HEK293 (cell line): ENCODE data around the gene DDX27.

ENCODE experiments used
- CTCF ChIA-PET: fragments of 350-600 bp; formaldehyde crosslinking; extraction: SDS; loops from one replicate; lab custom pipeline; 2021; ENCODE audit warnings: antibody characterized with exemption; lab: Yijun Ruan, JAX
- POLR2A ChIA-PET: fragments of 300-600 bp; formaldehyde crosslinking; extraction: SDS; loops from one replicate; lab custom pipeline; 2020; ENCODE audit warnings: antibody characterized with exemption, inconsistent platforms; lab: Yijun Ruan, JAX
- H3K27ac ChIP-seq: fragments of 200-500 bp; sonication (Bioruptor generic); 2 replicates; pipeline ENCODE4 v1.5.1; 2014; ENCODE audit warnings: low read depth, low read length, control low read depth, inconsistent platforms; ENCODE audit errors: extremely low read depth
- H3K36me3 ChIP-seq, 2 experiments: fragments of 200-500 bp in 1 of 2; sonication (Bioruptor generic) in 1 of 2; 1 replicate in 1 of 2; 2 replicates in 1 of 2; pipeline ENCODE4 v1.5.1; 2014 to 2017; ENCODE audit warnings: inconsistent platforms in 2 of 2, low read length in 2 of 2; ENCODE audit not compliant: control insufficient read depth in 2 of 2, insufficient read depth in 1 of 2
- H3K4me1 ChIP-seq: fragments of 200-500 bp; sonication (Bioruptor generic); 2 replicates; pipeline ENCODE4 v1.5.1; 2014; ENCODE audit warnings: mild to moderate bottlenecking, low read length, inconsistent platforms; ENCODE audit not compliant: control insufficient read depth, insufficient read depth
- H3K4me3 ChIP-seq: 2 replicates; pipeline ENCODE4 v1.5.1; 2011; ENCODE audit warnings: low read depth, mild to moderate bottlenecking, control low read depth, low read length, moderate library complexity
- H3K9me3 ChIP-seq: fragments of 200-500 bp; sonication (Bioruptor generic); 2 replicates; pipeline ENCODE4 v1.5.1; 2014; ENCODE audit warnings: low read depth, low read length, inconsistent platforms; ENCODE audit not compliant: control insufficient read depth, insufficient read depth
- GLI4 ChIP-seq: fragments of 450-650 bp; formaldehyde crosslinking; IDR thresholded peaks from 2 replicates; pipeline ENCODE4 v1.5.1; 2016; ENCODE audit warnings: missing biosample characterization, missing genetic modification characterization
- KLF1 ChIP-seq: fragments of 450-650 bp; formaldehyde crosslinking; IDR thresholded peaks from 2 replicates; pipeline ENCODE4 v1.5.1; 2016; ENCODE audit warnings: missing biosample characterization, missing genetic modification characterization
- REST ChIP-seq: fragments of 450-650 bp; formaldehyde crosslinking; IDR thresholded peaks from 2 replicates; pipeline ENCODE4 v1.5.1; 2016; ENCODE audit warnings: missing biosample characterization, missing genetic modification characterization
- SCRT1 ChIP-seq: fragments of 450-650 bp; formaldehyde crosslinking; IDR thresholded peaks from 2 replicates; pipeline ENCODE4 v1.5.1; 2016; ENCODE audit warnings: missing biosample characterization, missing genetic modification characterization, borderline replicate concordance
- SP3 ChIP-seq: fragments of 450-650 bp; formaldehyde crosslinking; IDR thresholded peaks from 2 replicates; pipeline ENCODE4 v1.5.1; 2016; ENCODE audit warnings: missing biosample characterization, missing genetic modification characterization
- WT1 ChIP-seq: fragments of 450-650 bp; formaldehyde crosslinking; IDR thresholded peaks from 2 replicates; pipeline ENCODE4 v1.5.1; 2016; ENCODE audit warnings: missing biosample characterization, missing genetic modification characterization
- ZEB2 ChIP-seq: fragments of 450-650 bp; formaldehyde crosslinking; IDR thresholded peaks from 2 replicates; pipeline ENCODE4 v1.5.1; 2016; ENCODE audit warnings: missing biosample characterization, missing genetic modification characterization
- ZNF10 ChIP-seq: fragments of 450-650 bp; formaldehyde crosslinking; IDR thresholded peaks from 2 replicates; pipeline ENCODE4 v1.5.1; 2017; ENCODE audit warnings: missing biosample characterization, missing genetic modification characterization
- ZNF148 ChIP-seq: fragments of 450-650 bp; formaldehyde crosslinking; IDR thresholded peaks from 2 replicates; pipeline ENCODE4 v1.5.0; 2017; ENCODE audit warnings: missing biosample characterization, missing genetic modification characterization, borderline replicate concordance
- ZNF155 ChIP-seq: fragments of 450-650 bp; formaldehyde crosslinking; IDR thresholded peaks from 2 replicates; pipeline ENCODE4 v1.5.1; 2016; ENCODE audit warnings: missing biosample characterization, missing genetic modification characterization
- ZNF214 ChIP-seq: fragments of 450-650 bp; formaldehyde crosslinking; IDR thresholded peaks from 2 replicates; pipeline ENCODE4 v1.5.1; 2017; ENCODE audit warnings: missing biosample characterization, mild to moderate bottlenecking, missing genetic modification characterization, borderline replicate concordance
- ZNF23 ChIP-seq: fragments of 450-650 bp; formaldehyde crosslinking; IDR thresholded peaks from 2 replicates; pipeline ENCODE4 v1.5.1; 2016; ENCODE audit warnings: missing biosample characterization, missing genetic modification characterization, borderline replicate concordance
- ZNF433 ChIP-seq: fragments of 450-650 bp; formaldehyde crosslinking; IDR thresholded peaks from 2 replicates; pipeline ENCODE4 v1.5.1; 2016; ENCODE audit warnings: missing biosample characterization, missing genetic modification characterization, low read depth
- ZNF544 ChIP-seq: fragments of 450-650 bp; formaldehyde crosslinking; IDR thresholded peaks from 2 replicates; pipeline ENCODE4 v1.5.0; 2017; ENCODE audit warnings: missing biosample characterization, missing genetic modification characterization
- ZNF623 ChIP-seq: fragments of 450-650 bp; formaldehyde crosslinking; IDR thresholded peaks from 2 replicates; pipeline ENCODE4 v1.5.1; 2016; ENCODE audit warnings: missing biosample characterization, missing genetic modification characterization
- ZNF776 ChIP-seq: fragments of 450-650 bp; formaldehyde crosslinking; IDR thresholded peaks from 2 replicates; pipeline ENCODE4 v1.5.0; 2017; ENCODE audit warnings: missing biosample characterization, missing genetic modification characterization, borderline replicate concordance
- ZSCAN16 ChIP-seq: fragments of 450-650 bp; formaldehyde crosslinking; IDR thresholded peaks from 2 replicates; pipeline ENCODE4 v1.5.1; 2016; ENCODE audit warnings: missing biosample characterization, missing genetic modification characterization
- ZSCAN23 ChIP-seq: fragments of 450-650 bp; formaldehyde crosslinking; IDR thresholded peaks from 2 replicates; pipeline ENCODE4 v1.5.1; 2016; ENCODE audit warnings: missing biosample characterization, missing genetic modification characterization
- ZSCAN5A ChIP-seq: fragments of 450-650 bp; formaldehyde crosslinking; IDR thresholded peaks from 2 replicates; pipeline ENCODE4 v1.5.1; 2016; ENCODE audit warnings: missing biosample characterization, missing genetic modification characterization
- TF ChIP-seq, protein P1 (sequence below): fragments of 450-650 bp; formaldehyde crosslinking; conservative IDR thresholded peaks from 2 replicates; pipeline ENCODE4 v1.5.1; 2016; ENCODE audit warnings: low read depth, missing biosample characterization, missing genetic modification characterization
- TF ChIP-seq, protein P2 (sequence below): fragments of 450-650 bp; formaldehyde crosslinking; IDR thresholded peaks from 2 replicates; pipeline ENCODE4 v1.5.1; 2016; ENCODE audit warnings: missing biosample characterization, missing genetic modification characterization

DDX27 gene

GRCh38 chr20:49278036-49278817, 59.0 kb downstream of the DDX27 start, which contains the start of gene ZNFX1:
TSS of gene ZNFX1 (minus strand) at chr20:49278057. CDS start at chr20:49275839, 2,218 bp downstream.
- H3K4me1 ChIP-seq, result no peaks in the 10 kb centered on the region
- no peaks in the 10 kb centered on the region for H3K9me3 ChIP-seq
- ChIA-PET POLR2A (interaction anchor here (0.6 to 1.6 kb wide), 14 partner anchors 9 to 897 kb away, joined by 3 to 10 read pairs (median 4); partner anchors contain the start of gene SLC9A8), CTCF (interaction anchor here (1.0 kb wide), 1 partner anchor 61 kb away, joined by 3 read pairs; no protein-coding TSS in a partner anchor)
- peaks cover 27 to 68% of the 10 kb centered on the region in 2 experiments for H3K36me3 ChIP-seq
- peak within 1 kb of the TSS; percentile 77 for H3K4me3 ChIP-seq
- peak within 1 kb of the TSS; percentile 92 for H3K27ac ChIP-seq
- TF ChIP-seq GLI4 (tag by site-specific recombination), result peak; percentile 89; the same call in 1 of the 2 replicates
- TF ChIP-seq ZNF776 (tag by site-specific recombination), result no peak
- TF ChIP-seq REST (tag by site-specific recombination), result 0 out of 2 replicates have a peak, but pooled peaks have one; percentile 49
- TF ChIP-seq KLF1 (tag by site-specific recombination), result peak; percentile 90
- TF ChIP-seq ZNF148 (tag by site-specific recombination), result no peak
- TF ChIP-seq ZSCAN5A, result 0 out of 2 replicates have a peak, but pooled peaks have one; percentile 1
- TF ChIP-seq ZNF23 (tag by site-specific recombination), result no peak
- TF ChIP-seq, protein P1, sequence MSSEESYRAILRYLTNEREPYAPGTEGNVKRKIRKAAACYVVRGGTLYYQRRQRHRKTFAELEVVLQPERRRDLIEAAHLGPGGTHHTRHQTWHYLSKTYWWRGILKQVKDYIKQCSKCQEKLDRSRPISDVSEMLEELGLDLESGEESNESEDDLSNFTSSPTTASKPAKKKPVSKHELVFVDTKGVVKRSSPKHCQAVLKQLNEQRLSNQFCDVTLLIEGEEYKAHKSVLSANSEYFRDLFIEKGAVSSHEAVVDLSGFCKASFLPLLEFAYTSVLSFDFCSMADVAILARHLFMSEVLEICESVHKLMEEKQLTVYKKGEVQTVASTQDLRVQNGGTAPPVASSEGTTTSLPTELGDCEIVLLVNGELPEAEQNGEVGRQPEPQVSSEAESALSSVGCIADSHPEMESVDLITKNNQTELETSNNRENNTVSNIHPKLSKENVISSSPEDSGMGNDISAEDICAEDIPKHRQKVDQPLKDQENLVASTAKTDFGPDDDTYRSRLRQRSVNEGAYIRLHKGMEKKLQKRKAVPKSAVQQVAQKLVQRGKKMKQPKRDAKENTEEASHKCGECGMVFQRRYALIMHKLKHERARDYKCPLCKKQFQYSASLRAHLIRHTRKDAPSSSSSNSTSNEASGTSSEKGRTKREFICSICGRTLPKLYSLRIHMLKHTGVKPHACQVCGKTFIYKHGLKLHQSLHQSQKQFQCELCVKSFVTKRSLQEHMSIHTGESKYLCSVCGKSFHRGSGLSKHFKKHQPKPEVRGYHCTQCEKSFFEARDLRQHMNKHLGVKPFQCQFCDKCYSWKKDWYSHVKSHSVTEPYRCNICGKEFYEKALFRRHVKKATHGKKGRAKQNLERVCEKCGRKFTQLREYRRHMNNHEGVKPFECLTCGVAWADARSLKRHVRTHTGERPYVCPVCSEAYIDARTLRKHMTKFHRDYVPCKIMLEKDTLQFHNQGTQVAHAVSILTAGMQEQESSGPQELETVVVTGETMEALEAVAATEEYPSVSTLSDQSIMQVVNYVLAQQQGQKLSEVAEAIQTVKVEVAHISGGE, result peak; percentile 58
- TF ChIP-seq ZNF10 (tag by site-specific recombination), result peak; percentile 44
- peak; percentile 41; the same call in 1 of the 2 replicates for TF ChIP-seq ZNF623 (tag by site-specific recombination)
- peak; percentile 47; the same call in 1 of the 2 replicates for TF ChIP-seq WT1
- no peak for TF ChIP-seq ZNF433 (tag by site-specific recombination)
- peak; percentile 58; the same call in 1 of the 2 replicates for TF ChIP-seq ZSCAN16 (tag by site-specific recombination)
- 0 out of 2 replicates have a peak, but pooled peaks have one; percentile 21 for TF ChIP-seq ZSCAN23 (tag by site-specific recombination)
- no peak for TF ChIP-seq ZNF155 (tag by site-specific recombination)
- 0 out of 2 replicates have a peak, but pooled peaks have one; percentile 8 for TF ChIP-seq SCRT1 (tag by site-specific recombination)
- peak; percentile 5; the same call in 1 of the 2 replicates for TF ChIP-seq ZEB2 (tag by site-specific recombination)
- peak; percentile 97 for TF ChIP-seq SP3 (tag by site-specific recombination)
- TF ChIP-seq, protein P2, sequence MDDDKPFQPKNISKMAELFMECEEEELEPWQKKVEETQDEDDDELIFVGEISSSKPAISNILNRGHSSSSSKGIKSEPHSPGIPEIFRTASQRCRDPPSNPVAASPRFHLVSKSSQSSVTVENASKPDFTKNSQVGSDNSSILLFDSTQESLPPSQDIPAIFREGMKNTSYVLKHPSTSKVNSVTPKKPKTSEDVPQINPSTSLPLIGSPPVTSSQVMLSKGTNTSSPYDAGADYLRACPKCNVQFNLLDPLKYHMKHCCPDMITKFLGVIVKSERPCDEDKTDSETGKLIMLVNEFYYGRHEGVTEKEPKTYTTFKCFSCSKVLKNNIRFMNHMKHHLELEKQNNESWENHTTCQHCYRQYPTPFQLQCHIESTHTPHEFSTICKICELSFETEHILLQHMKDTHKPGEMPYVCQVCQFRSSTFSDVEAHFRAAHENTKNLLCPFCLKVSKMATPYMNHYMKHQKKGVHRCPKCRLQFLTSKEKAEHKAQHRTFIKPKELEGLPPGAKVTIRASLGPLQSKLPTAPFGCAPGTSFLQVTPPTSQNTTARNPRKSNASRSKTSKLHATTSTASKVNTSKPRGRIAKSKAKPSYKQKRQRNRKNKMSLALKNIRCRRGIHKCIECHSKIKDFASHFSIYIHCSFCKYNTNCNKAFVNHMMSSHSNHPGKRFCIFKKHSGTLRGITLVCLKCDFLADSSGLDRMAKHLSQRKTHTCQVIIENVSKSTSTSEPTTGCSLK (tag by site-specific recombination), result no peak
- no peak for TF ChIP-seq ZNF544 (tag by site-specific recombination)
- TF ChIP-seq ZNF214 (tag by site-specific recombination), result no peak
